Head of caudate nucleus (tissue), 42 donors: Measurements from ENCODE around the gene KIF7.
"Not testable (repeated sequence)": the region's sequence is repeated elsewhere in the genome, so short reads cannot be mapped to it uniquely, and the experiment has no call there.

Source experiments
- DNase-seq, 42 donors: peaks; one replicate each; pipeline versions ENCODE4 v3.0.0 to v3.0.0-alpha.2; 2020 to 2021; ENCODE audit warnings: mixed read lengths in 7 of 42
- intact Hi-C: fragments of 100-400 bp; cut with DNase I; formaldehyde crosslinking; loops from one replicate; pipeline ENCODE4 v1.15.0; 2022

KIF7 gene

GRCh38 chr15:89654847-89655805, at the start of gene KIF7:
TSS of gene KIF7 (minus strand) at chr15:89655467. CDS start at chr15:89652930, 2,537 bp downstream.
- DNase-seq: peak in 7 of 42 donors; percentile 15 to 46 (median 36)
- intact Hi-C loops: no loop called here

- intact Hi-C loops: no loop called here
- DNase-seq: no peak
Observed at GRCh38 chr15:89704411-89704810, 49.1 kb upstream of the KIF7 start.

GRCh38 chr15:89695198-89695597, 39.9 kb upstream of the KIF7 start:
- no peak for DNase-seq
- intact Hi-C loops: no loop called here

GRCh38 chr15:89693696-89694095, 38.4 kb upstream of the KIF7 start:
- intact Hi-C loops: no loop called here
- no peak for DNase-seq

- intact Hi-C loops: no loop called here
- no peak for DNase-seq
Observed at GRCh38 chr15:89693091-89693490, 37.8 kb upstream of the KIF7 start.

- peak; percentile 49 to 84 (median 70) for DNase-seq
- intact Hi-C loops: no loop called here
Observed at GRCh38 chr15:89690276-89691218, 35.3 kb upstream of the KIF7 start, which contains the start of the genes PEX11A and WDR93. TSS of gene PEX11A (minus strand) at chr15:89690754. CDS start at chr15:89690632, 122 bp downstream. TSS of gene WDR93 (plus strand) at chr15:89690811. CDS start at chr15:89701747, 10,936 bp downstream.

- intact Hi-C loops, DNase-seq: not testable (repeated sequence)
Observed at GRCh38 chr15:89689930-89690275, 34.6 kb upstream of the KIF7 start.

- DNase-seq: no peak
- intact Hi-C loops: no loop called here
Observed at GRCh38 chr15:89686522-89686921, 31.3 kb upstream of the KIF7 start.

GRCh38 chr15:89685995-89686394, 30.7 kb upstream of the KIF7 start:
- intact Hi-C loops: no loop called here
- no peak for DNase-seq

GRCh38 chr15:89681146-89681545, 25.9 kb upstream of the KIF7 start:
- intact Hi-C loops: no loop called here
- no peak for DNase-seq

GRCh38 chr15:89680282-89680873, 25.1 kb upstream of the KIF7 start:
- intact Hi-C loops: no loop called here
- peak in 12 of 42 donors; percentile 19 to 65 (median 44) for DNase-seq

- intact Hi-C loops: no loop called here
- peak in 4 of 42 donors; percentile 12 to 31 (median 26) for DNase-seq
Observed at GRCh38 chr15:89679212-89679611, 23.9 kb upstream of the KIF7 start, which contains the start of gene PLIN1. TSS of gene PLIN1 (minus strand) at chr15:89679367. CDS start at chr15:89677489, 1,878 bp downstream.

GRCh38 chr15:89677381-89677780, 22.1 kb upstream of the KIF7 start:
- intact Hi-C loops: no loop called here
- no peak for DNase-seq

- peak in 2 of 42 donors; percentile 6 to 25 for DNase-seq
- intact Hi-C loops: no loop called here
Observed at GRCh38 chr15:89675606-89676005, 20.3 kb upstream of the KIF7 start.

- peak in 1 of 42 donors; percentile 4 for DNase-seq
- intact Hi-C loops: no loop called here
Observed at GRCh38 chr15:89674526-89674925, 19.3 kb upstream of the KIF7 start.

GRCh38 chr15:89673165-89673512, 17.9 kb upstream of the KIF7 start:
- intact Hi-C loops: no loop called here
- peak in 1 of 42 donors; percentile 23 for DNase-seq

- DNase-seq: peak in 8 of 42 donors; percentile 19 to 49 (median 34)
- intact Hi-C loops: no loop called here
Observed at GRCh38 chr15:89672221-89673164, 17.2 kb upstream of the KIF7 start.

- intact Hi-C loops: no loop called here
- DNase-seq: no peak
Observed at GRCh38 chr15:89671687-89672086, 16.4 kb upstream of the KIF7 start.
